H1 (cell line): ENCODE results near the gene NFATC1. TPM values are rescaled to one million over a fixed set of nuclear protein-coding genes. Genes with fewer than 3 reads are reported as not detected.

Source experiments
- CTCF ChIA-PET: fragments of 300-600 bp; sonication (Branson Sonifier 250); formaldehyde crosslinking; loops from one replicate; lab custom pipeline; 2021; ENCODE audit not compliant: partially characterized antibody; lab: Charles Lee
- POLR2A ChIA-PET: fragments of 300-600 bp; sonication (Branson Sonifier 250); formaldehyde crosslinking; loops from one replicate; lab custom pipeline; 2021; ENCODE audit warnings: inconsistent platforms; ENCODE audit not compliant: partially characterized antibody; lab: Charles Lee
- DNase-seq, 2 experiments: peaks; one replicate each; pipeline versions ENCODE4 v3.0.0 to v3.0.0-alpha.2; 2010 to 2022; ENCODE audit warnings: low spot score in 2 of 2, low read depth in 1 of 2, mixed read lengths in 1 of 2
- FAIRE-seq: peaks from 2 replicates; lab custom pipeline; 2011; peaks lifted over from hg19 to GRCh38; lab: Jason Lieb, UNC
- H2AFZ ChIP-seq: 2 replicates; pipeline ENCODE4 v1.8.1; 2012; ENCODE audit warnings: low read length, inconsistent platforms
- H2AK5ac ChIP-seq: 2 replicates; pipeline ENCODE4 v1.6.1; 2013; ENCODE audit warnings: low read depth, low read length
- H2BK120ac ChIP-seq: replicated peaks from 2 replicates; pipeline ENCODE3; 2013; ENCODE audit warnings: low read depth, low read length, inconsistent platforms
- H2BK12ac ChIP-seq: 2 replicates; pipeline ENCODE4 v1.6.1; 2013; ENCODE audit warnings: low read depth, low read length
- H2BK15ac ChIP-seq: 2 replicates; pipeline ENCODE4 v1.6.1; 2013; ENCODE audit warnings: low read length
- H2BK20ac ChIP-seq: 2 replicates; pipeline ENCODE4 v1.6.1; 2013; ENCODE audit warnings: low read length
- H2BK5ac ChIP-seq: 2 replicates; pipeline ENCODE4 v1.6.1; 2013; ENCODE audit warnings: low read depth, low read length
- H3K14ac ChIP-seq: 2 replicates; pipeline ENCODE4 v1.6.1; 2013; ENCODE audit warnings: inconsistent platforms; ENCODE audit not compliant: insufficient read length
- H3K18ac ChIP-seq: 2 replicates; pipeline ENCODE4 v1.6.1; 2013; ENCODE audit warnings: low read length; ENCODE audit errors: extremely low read depth
- H3K23ac ChIP-seq: 2 replicates; pipeline ENCODE4 v1.6.1; 2013; ENCODE audit warnings: inconsistent platforms; ENCODE audit not compliant: insufficient read length
- H3K23me2 ChIP-seq: 2 replicates; pipeline ENCODE4 v1.6.1; 2013; ENCODE audit warnings: low read depth, low read length
- H3K27ac ChIP-seq: 2 replicates; pipeline ENCODE4 v1.6.1; 2011; ENCODE audit warnings: low read depth, low read length, inconsistent platforms
- H3K27me3 ChIP-seq, 4 experiments: replicated peaks in 1 of 4; 1 replicate in 1 of 4; 2 replicates in 3 of 4; pipeline versions ENCODE4 v1.6.1 to v1.8.1; 2011 to 2013; ENCODE audit warnings: low read length in 3 of 4, mild to moderate bottlenecking in 3 of 4, inconsistent platforms in 2 of 4, mixed read lengths in 2 of 4, moderate library complexity in 1 of 4; ENCODE audit not compliant: control insufficient read depth in 3 of 4, insufficient read depth in 3 of 4; ENCODE audit errors: extremely low read depth in 1 of 4
- H3K36me3 ChIP-seq, 4 experiments: 2 replicates each; pipeline versions ENCODE4 v1.6.1 to v1.8.1; 2011 to 2013; ENCODE audit warnings: mild to moderate bottlenecking in 4 of 4, low read length in 3 of 4, moderate library complexity in 2 of 4, control low read depth in 1 of 4, inconsistent platforms in 1 of 4; ENCODE audit not compliant: insufficient read depth in 4 of 4, control insufficient read depth in 2 of 4
- H3K4ac ChIP-seq: replicated peaks from 2 replicates; pipeline ENCODE3; 2013; ENCODE audit warnings: low read length, low read depth, mixed read lengths, inconsistent platforms; ENCODE audit not compliant: insufficient read length
- H3K4me1 ChIP-seq, 4 experiments: replicated peaks in 1 of 4; 1 replicate in 1 of 4; 2 replicates in 3 of 4; pipeline versions ENCODE4 v1.6.1 to v1.8.1; 2011 to 2013; ENCODE audit warnings: low read length in 3 of 4, inconsistent platforms in 2 of 4, mixed read lengths in 1 of 4; ENCODE audit not compliant: insufficient read depth in 4 of 4, control insufficient read depth in 3 of 4
- H3K4me2 ChIP-seq, 2 experiments: 2 replicates each; pipeline versions ENCODE4 v1.6.1 to v1.8.1; 2011 to 2013; ENCODE audit warnings: low read depth in 2 of 2, low read length in 2 of 2, control low read depth in 1 of 2, inconsistent platforms in 1 of 2, mild to moderate bottlenecking in 1 of 2; ENCODE audit not compliant: insufficient read depth in 1 of 2
- H3K4me3 ChIP-seq, 4 experiments: fragments of 200-600, 300-600 bp in 1 of 4; sonication (generic), shearing (Covaris generic), sonication (Bioruptor Twin) in 1 of 4; 2 replicates each; pipeline versions ENCODE4 v1.5.1 to v1.8.1; 2011 to 2016; ENCODE audit warnings: low read length in 4 of 4, low read depth in 3 of 4, control low read depth in 2 of 4, inconsistent platforms in 2 of 4, mild to moderate bottlenecking in 2 of 4, mixed read lengths in 1 of 4, moderate library complexity in 1 of 4; ENCODE audit not compliant: insufficient read depth in 2 of 4; ENCODE audit errors: extremely low read depth in 1 of 4
- H3K56ac ChIP-seq: replicated peaks from 2 replicates; pipeline ENCODE3; 2013; ENCODE audit warnings: low read depth, mild to moderate bottlenecking, mixed read lengths, low read length, inconsistent platforms; ENCODE audit not compliant: insufficient read length
- H3K79me1 ChIP-seq: 2 replicates; pipeline ENCODE4 v1.6.1; 2013; ENCODE audit warnings: low read depth, low read length, control low read depth
- H3K79me2 ChIP-seq, 2 experiments: 2 replicates each; pipeline versions ENCODE4 v1.6.1 to v1.8.1; 2012 to 2013; ENCODE audit warnings: low read length in 2 of 2, mild to moderate bottlenecking in 2 of 2, inconsistent platforms in 1 of 2; ENCODE audit not compliant: insufficient read depth in 2 of 2, control insufficient read depth in 1 of 2
- H3K9ac ChIP-seq, 4 experiments: replicated peaks in 1 of 4; 1 replicate in 1 of 4; 2 replicates in 3 of 4; pipeline versions ENCODE4 v1.6.1 to v1.8.1; 2011 to 2013; ENCODE audit warnings: low read depth in 3 of 4, low read length in 3 of 4, control low read depth in 2 of 4, mild to moderate bottlenecking in 2 of 4, moderate library complexity in 2 of 4, inconsistent platforms in 1 of 4; ENCODE audit errors: extremely low read depth in 1 of 4
- H3K9me3 ChIP-seq, 2 experiments: 2 replicates each; pipeline versions ENCODE4 v1.6.1 to v1.8.1; 2012 to 2013; ENCODE audit warnings: mild to moderate bottlenecking in 2 of 2, moderate library complexity in 2 of 2, control low read depth in 1 of 2, inconsistent platforms in 1 of 2, low read depth in 1 of 2, low read length in 1 of 2, mixed read lengths in 1 of 2; ENCODE audit not compliant: insufficient read depth in 2 of 2
- H4K20me1 ChIP-seq, 2 experiments: replicated peaks in 1 of 2; 2 replicates each; pipeline versions ENCODE3 to v1.8.1; 2011 to 2013; ENCODE audit warnings: inconsistent platforms in 2 of 2, low read length in 2 of 2, mild to moderate bottlenecking in 1 of 2; ENCODE audit not compliant: insufficient read depth in 2 of 2, control insufficient read depth in 1 of 2
- H4K5ac ChIP-seq: 2 replicates; pipeline ENCODE4 v1.6.1; 2013; ENCODE audit warnings: low read length, low read depth, mixed read lengths, inconsistent platforms; ENCODE audit not compliant: insufficient read length
- H4K8ac ChIP-seq: 2 replicates; pipeline ENCODE4 v1.8.0; 2013; ENCODE audit warnings: mild to moderate bottlenecking, moderate library complexity, low read length, inconsistent platforms; ENCODE audit not compliant: insufficient read depth; ENCODE audit errors: extremely low read depth
- H4K91ac ChIP-seq: replicated peaks from 2 replicates; pipeline ENCODE3; 2013; ENCODE audit warnings: low read length, mixed read lengths, inconsistent platforms; ENCODE audit not compliant: insufficient read length
- BACH1 ChIP-seq: IDR thresholded peaks from 2 replicates; pipeline ENCODE4 v1.6.1; 2012; ENCODE audit warnings: low read length, improper control_type of control experiment
- CBX8 ChIP-seq: fragments of 300-800, 300-1000 bp; sonication (generic); IDR thresholded peaks from 2 replicates; pipeline ENCODE4 v1.7.1; 2016; ENCODE audit warnings: low read depth, low read length, borderline replicate concordance
- CHD2 ChIP-seq: IDR thresholded peaks from 2 replicates; pipeline ENCODE4 v1.6.1; 2012; ENCODE audit warnings: low read length, improper control_type of control experiment
- FOSL1 ChIP-seq: IDR thresholded peaks from 2 replicates; pipeline ENCODE4 v1.6.1; 2011; ENCODE audit warnings: mild to moderate bottlenecking, low read depth, low read length, moderate library complexity; ENCODE audit not compliant: insufficient read depth
- HDAC6 ChIP-seq: IDR thresholded peaks from one replicate; pipeline ENCODE4 v1.7.1; 2012; ENCODE audit warnings: low read depth, mild to moderate bottlenecking, inconsistent platforms, low read length, moderate library complexity
- NANOG ChIP-seq: IDR thresholded peaks from 2 replicates; pipeline ENCODE4 v1.6.1; 2011; ENCODE audit warnings: low read length, low read depth, mild to moderate bottlenecking, inconsistent platforms; ENCODE audit not compliant: insufficient read depth, poor library complexity, severe bottlenecking
- NRF1 ChIP-seq: IDR thresholded peaks from 2 replicates; pipeline ENCODE4 v1.6.1; 2011; ENCODE audit warnings: mild to moderate bottlenecking, low read depth, low read length, improper control_type of control experiment
- SIRT6 ChIP-seq: IDR thresholded peaks from one replicate; pipeline ENCODE4 v1.7.1; 2012; ENCODE audit warnings: low read length, inconsistent platforms
- SP4 ChIP-seq: IDR thresholded peaks from 2 replicates; pipeline ENCODE4 v1.6.1; 2012; ENCODE audit warnings: low read length, inconsistent platforms
- WGBS, 2 experiments: shearing (Covaris generic) in 1 of 2; methylation state at CpG; one replicate each; pipeline versions ENCODE4 v1.1.6 to v1.1.7; 2013 to 2015; ENCODE audit warnings: low lambda C conversion rate in 2 of 2, mixed read lengths in 2 of 2, inconsistent platforms in 1 of 2, low coverage in 1 of 2, missing lambda C conversion rate in 1 of 2; ENCODE audit not compliant: insufficient replicate concordance in 2 of 2, insufficient coverage in 1 of 2, insufficient read length in 1 of 2; ENCODE audit errors: extremely low coverage in 1 of 2, missing lambda C conversion rate in 1 of 2; 5-methylcytosine and 5-hydroxymethylcytosine counted together
- polyA plus RNA-seq, 7 experiments: library from polyadenylated mRNA; depleted of rRNA in 3 of 7; stranded (reverse) in 5 of 7; unstranded in 2 of 7; fragments of >200 nt in 5 of 7; fragments of 200-250 nt in 2 of 7; gene quantifications; 1 replicate in 5 of 7; 2 replicates in 1 of 7; 4 replicates in 1 of 7; pipeline versions ENCODE4 v1.2.1 to v1.2.3, GENCODE V29; 2011 to 2013; ENCODE audit warnings: missing spikeins in 2 of 7, mixed read lengths in 2 of 7
- total RNA-seq: library from RNA; stranded (reverse); fragmentation: NEBNext Ultra II Directional; extraction: Animal tissue kit (Norgen Biotek cat#: 25700); gene quantifications from 2 replicates; pipeline ENCODE4 v1.2.1, GENCODE V29; 2021
- TF ChIP-seq, protein P1 (sequence below): IDR thresholded peaks from 2 replicates; pipeline ENCODE4 v1.6.1; 2011; ENCODE audit warnings: low read depth, mild to moderate bottlenecking, low read length; ENCODE audit not compliant: insufficient read depth
- TF ChIP-seq, protein P2 (sequence below): IDR thresholded peaks from 2 replicates; pipeline ENCODE4 v1.6.1; 2012; ENCODE audit warnings: inconsistent platforms
- TF ChIP-seq, protein P3 (sequence below): IDR thresholded peaks from 2 replicates; pipeline ENCODE4 v1.6.1; 2011; ENCODE audit warnings: low read length, improper control_type of control experiment

NFATC1 gene
- total and polyA plus RNA-seq, 2 of the 8 experiments (the other 6 are each of a cell fraction or from before 2014, with no cell fraction given) = 2.0 to 6.6 TPM

DNA sequence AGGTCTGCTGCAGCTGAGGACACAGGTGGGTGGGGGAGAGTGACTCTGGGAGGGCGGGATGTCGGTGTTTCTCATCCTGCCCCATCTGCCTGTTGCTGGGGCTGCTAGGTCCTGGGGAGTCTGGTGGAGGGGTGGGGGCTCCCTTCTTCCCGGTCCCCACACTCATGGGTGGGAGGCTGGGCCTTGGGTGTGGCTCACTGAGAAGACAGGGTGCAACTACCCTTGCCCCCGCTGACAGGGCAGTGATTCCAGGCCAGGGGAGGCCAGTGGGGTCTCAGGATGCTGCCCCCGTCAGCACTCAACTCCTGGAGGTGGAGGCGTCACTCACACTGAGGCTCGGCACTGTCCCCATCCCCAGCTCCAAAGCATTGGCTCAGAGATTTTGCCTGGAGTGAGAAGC lies 7.7 kb upstream of the NFATC1 start:
- Histone ChIP-seq H2BK20ac (no peak overlapping the region), H3K4me2 (no peak overlapping the region), H3K27me3 (peaks cover 4 to 17% (median 16%) of the 10 kb centered on the region in 4 experiments), H3K56ac (no peak overlapping the region), H2BK12ac (no peak overlapping the region), H4K20me1 (peaks cover 0 to 1% of the 10 kb centered on the region in 2 experiments), H3K4me1 (peaks cover 0 to 2% (median under 1%) of the 10 kb centered on the region in 4 experiments; a peak in 2 of 7 replicates), H3K27ac (no peak overlapping the region), H3K36me3 (no peaks in the 10 kb centered on the region), H3K9me3 (no peaks in the 10 kb centered on the region), H4K8ac (no peak overlapping the region), H4K91ac (no peak overlapping the region), H2BK15ac (no peak overlapping the region), H4K5ac (no peak overlapping the region), H2BK120ac (no peak overlapping the region), H2AK5ac (no peak overlapping the region), H3K23me2 (no peaks in the 10 kb centered on the region; the same call in 1 of the 2 replicates), H3K18ac (no peak overlapping the region), H3K4me3 (no peak overlapping the region), H3K79me2 (no peaks in the 10 kb centered on the region), H3K4ac (no peak overlapping the region), H2BK5ac (no peak overlapping the region), H3K14ac (no peak overlapping the region), H2AFZ (no peak overlapping the region), H3K9ac (no peak overlapping the region), H3K23ac (no peak overlapping the region), H3K79me1 (no peaks in the 10 kb centered on the region)
- POLR2A ChIA-PET = no interaction called here
- CTCF ChIA-PET = interaction anchor here (0.8 to 8.9 kb wide), 4 partner anchors 8 to 139 kb away, joined by 3 to 62 read pairs (median 4); no protein-coding TSS in a partner anchor
- 70% methylated on average over 7 of the region's 7 CpGs; no CpG with 5 or more reads in 1 of the 2 experiments for WGBS, 2 experiments
- DNase-seq (no peak), FAIRE-seq (no peak)
- TF ChIP-seq CBX8 (no peak), NRF1 (no peak), FOSL1 (no peak), CHD2 (no peak), NANOG (no peak), HDAC6 (no peak), SP4 (no peak), SIRT6 (no peak), BACH1 (no peak)
- TF ChIP-seq, protein P1, sequence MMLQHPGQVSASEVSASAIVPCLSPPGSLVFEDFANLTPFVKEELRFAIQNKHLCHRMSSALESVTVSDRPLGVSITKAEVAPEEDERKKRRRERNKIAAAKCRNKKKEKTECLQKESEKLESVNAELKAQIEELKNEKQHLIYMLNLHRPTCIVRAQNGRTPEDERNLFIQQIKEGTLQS = no peak
- TF ChIP-seq, protein P2, sequence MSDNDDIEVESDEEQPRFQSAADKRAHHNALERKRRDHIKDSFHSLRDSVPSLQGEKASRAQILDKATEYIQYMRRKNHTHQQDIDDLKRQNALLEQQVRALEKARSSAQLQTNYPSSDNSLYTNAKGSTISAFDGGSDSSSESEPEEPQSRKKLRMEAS = no peak
- TF ChIP-seq, protein P3, sequence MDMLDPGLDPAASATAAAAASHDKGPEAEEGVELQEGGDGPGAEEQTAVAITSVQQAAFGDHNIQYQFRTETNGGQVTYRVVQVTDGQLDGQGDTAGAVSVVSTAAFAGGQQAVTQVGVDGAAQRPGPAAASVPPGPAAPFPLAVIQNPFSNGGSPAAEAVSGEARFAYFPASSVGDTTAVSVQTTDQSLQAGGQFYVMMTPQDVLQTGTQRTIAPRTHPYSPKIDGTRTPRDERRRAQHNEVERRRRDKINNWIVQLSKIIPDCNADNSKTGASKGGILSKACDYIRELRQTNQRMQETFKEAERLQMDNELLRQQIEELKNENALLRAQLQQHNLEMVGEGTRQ = no peak
